ENCODE data around the gene AGER.

The AGER gene

GRCh38 chr6:32140420-32141046, 43.5 kb downstream of the AGER start:
- Histone ChIP-seq H3K9ac (ENCODE audit: low read depth, low read length) (no peak overlapping the region), H3K4me1 (ENCODE audit: control insufficient read depth, insufficient read depth, low read length) (no peaks in the 10 kb centered on the region), H3K27ac (ENCODE audit: low read depth, low read length) (no peak overlapping the region)

GRCh38 chr6:32139590-32139989, 44.5 kb downstream of the AGER start:
- Histone ChIP-seq H3K27ac (ENCODE audit: low read depth, low read length) (no peak overlapping the region), H3K4me3 (ENCODE audit: low read depth, low read length) (no peak overlapping the region), H3K27me3 (ENCODE audit: control insufficient read depth, insufficient read depth, low read length) (no peaks in the 10 kb centered on the region), H3K36me3 (ENCODE audit: control insufficient read depth, insufficient read depth, low read length) (no peaks in the 10 kb centered on the region), H3K4me1 (ENCODE audit: control insufficient read depth, insufficient read depth, low read length) (no peaks in the 10 kb centered on the region), H3K9me3 (ENCODE audit: control insufficient read depth, insufficient read depth, low read length) (no peaks in the 10 kb centered on the region), H3K9ac (ENCODE audit: low read depth, low read length) (no peak overlapping the region)

More at GRCh38 chr6:32140420-32141046, 43.5 kb downstream of the AGER start:
- H3K27me3 ChIP-seq (ENCODE audit: control insufficient read depth, insufficient read depth, low read length) = no peaks in the 10 kb centered on the region
- no peaks in the 10 kb centered on the region for H3K36me3 ChIP-seq (ENCODE audit: control insufficient read depth, insufficient read depth, low read length)
- no peaks in the 10 kb centered on the region for H3K9me3 ChIP-seq (ENCODE audit: control insufficient read depth, insufficient read depth, low read length)
- H3K4me3 ChIP-seq (ENCODE audit: low read depth, low read length) = no peak overlapping the region

DNA sequence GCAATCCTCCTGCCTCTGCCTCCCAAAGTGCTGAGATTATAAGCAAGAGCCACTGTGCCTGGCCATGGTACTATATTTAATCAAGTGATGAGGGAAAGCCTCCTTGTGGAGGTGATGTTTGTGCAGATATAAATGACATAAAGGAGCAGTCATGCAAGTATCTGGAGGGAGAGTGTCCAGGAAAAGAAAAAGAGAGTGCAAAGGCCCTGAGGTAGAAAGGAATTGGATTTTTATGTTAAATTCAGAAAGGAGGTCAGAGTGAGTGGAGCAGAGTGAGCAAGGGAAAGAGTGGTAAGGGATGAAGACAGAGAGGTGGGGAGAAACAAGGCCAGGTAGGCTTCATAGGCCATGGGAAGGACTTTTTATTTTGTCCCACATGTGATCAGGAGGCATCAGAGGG, 46.6 kb downstream of the AGER start:
- Histone ChIP-seq H3K4me1 (ENCODE audit: control insufficient read depth, insufficient read depth, low read length) (no peaks in the 10 kb centered on the region), H3K4me3 (ENCODE audit: low read depth, low read length) (no peak overlapping the region), H3K9ac (ENCODE audit: low read depth, low read length) (no peak overlapping the region), H3K36me3 (ENCODE audit: control insufficient read depth, insufficient read depth, low read length) (no peaks in the 10 kb centered on the region), H3K27ac (ENCODE audit: low read depth, low read length) (no peak overlapping the region), H3K27me3 (ENCODE audit: control insufficient read depth, insufficient read depth, low read length) (no peaks in the 10 kb centered on the region), H3K9me3 (ENCODE audit: control insufficient read depth, insufficient read depth, low read length) (no peaks in the 10 kb centered on the region)

GRCh38 chr6:32133786-32134185, 50.3 kb downstream of the AGER start:
- no peak overlapping the region for H3K4me3 ChIP-seq (ENCODE audit: low read depth, low read length)
- no peaks in the 10 kb centered on the region for H3K36me3 ChIP-seq (ENCODE audit: control insufficient read depth, insufficient read depth, low read length)
- H3K4me1 ChIP-seq (ENCODE audit: control insufficient read depth, insufficient read depth, low read length) = 0 out of 2 replicates have a peak, but pooled peaks cover under 1% of the 10 kb centered on the region
- no peaks in the 10 kb centered on the region for H3K27me3 ChIP-seq (ENCODE audit: control insufficient read depth, insufficient read depth, low read length)
- no peak overlapping the region for H3K9ac ChIP-seq (ENCODE audit: low read depth, low read length)
- H3K27ac ChIP-seq (ENCODE audit: low read depth, low read length) = no peak overlapping the region
- H3K9me3 ChIP-seq (ENCODE audit: control insufficient read depth, insufficient read depth, low read length) = no peaks in the 10 kb centered on the region

DNA sequence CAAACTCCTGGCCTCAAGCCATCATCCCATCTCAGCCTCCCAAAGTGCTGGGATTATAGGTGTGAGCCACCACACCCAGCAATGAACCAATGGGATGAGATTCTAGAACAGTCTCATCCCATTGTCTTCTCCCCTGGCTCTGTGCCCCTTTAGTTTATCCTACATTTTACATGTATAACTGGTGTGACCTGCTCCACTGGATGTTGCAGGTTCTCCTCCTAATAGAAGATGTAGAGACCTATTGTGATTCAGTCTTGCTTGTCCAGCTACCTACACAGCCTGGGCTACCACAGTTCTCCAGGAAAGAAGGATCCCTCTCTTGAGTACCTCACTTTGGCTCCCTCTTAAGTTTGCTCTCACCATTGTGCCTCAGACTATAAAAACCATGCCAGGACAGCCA, 51.9 kb downstream of the AGER start:
- Histone ChIP-seq H3K27me3 (ENCODE audit: control insufficient read depth, insufficient read depth, low read length) (no peaks in the 10 kb centered on the region), H3K27ac (ENCODE audit: low read depth, low read length) (no peak overlapping the region), H3K36me3 (ENCODE audit: control insufficient read depth, insufficient read depth, low read length) (no peaks in the 10 kb centered on the region), H3K9ac (ENCODE audit: low read depth, low read length) (no peak overlapping the region), H3K9me3 (ENCODE audit: control insufficient read depth, insufficient read depth, low read length) (no peaks in the 10 kb centered on the region), H3K4me3 (ENCODE audit: low read depth, low read length) (no peak overlapping the region), H3K4me1 (ENCODE audit: control insufficient read depth, insufficient read depth, low read length) (peaks cover 9% of the 10 kb centered on the region)

DNA sequence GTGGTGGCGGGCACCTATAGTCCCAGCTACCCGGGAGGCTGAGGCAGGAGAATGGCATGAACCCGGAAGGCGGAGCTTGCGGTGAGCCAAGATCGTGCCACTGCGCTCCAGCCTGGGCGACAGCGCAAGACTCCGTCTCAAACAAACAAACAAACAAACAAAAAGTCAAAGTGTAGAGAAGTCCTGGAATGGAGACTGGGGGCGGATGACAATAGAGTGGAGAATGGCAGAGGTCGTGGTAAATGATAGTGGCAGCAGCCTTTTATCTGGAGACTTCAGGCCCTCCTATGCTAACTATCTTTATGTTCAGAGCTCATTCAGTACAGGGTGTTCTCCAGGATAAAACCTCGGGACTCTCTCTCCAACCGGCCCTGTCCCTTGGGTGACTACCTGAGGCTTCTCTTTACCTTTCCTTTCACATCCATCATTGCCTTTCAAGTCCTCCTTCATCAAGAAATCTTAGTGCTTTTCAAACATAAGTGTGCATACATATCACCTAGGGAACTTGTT, 52.6 kb downstream of the AGER start:
- H3K27me3 ChIP-seq (ENCODE audit: control insufficient read depth, insufficient read depth, low read length) = no peaks in the 10 kb centered on the region
- no peak overlapping the region for H3K9ac ChIP-seq (ENCODE audit: low read depth, low read length)
- H3K4me3 ChIP-seq (ENCODE audit: low read depth, low read length) = no peak overlapping the region
- H3K9me3 ChIP-seq (ENCODE audit: control insufficient read depth, insufficient read depth, low read length) = no peaks in the 10 kb centered on the region
- H3K4me1 ChIP-seq (ENCODE audit: control insufficient read depth, insufficient read depth, low read length) = peaks cover 11% of the 10 kb centered on the region
- no peak overlapping the region for H3K27ac ChIP-seq (ENCODE audit: low read depth, low read length)
- peaks cover 2% of the 10 kb centered on the region; the same call in 1 of the 2 replicates for H3K36me3 ChIP-seq (ENCODE audit: control insufficient read depth, insufficient read depth, low read length)
